Memory B cell (primary cell): ENCODE measurements around the gene MAP4K5.

ENCODE experiments used
- ATAC-seq: fragments of 150-1000 bp; cut with Tn5 transposase; 2 replicates; pipeline ENCODE4 v1.10.0; 2021; ENCODE audit warnings: low read depth, mild to moderate bottlenecking, moderate library complexity
- DNase-seq, 2 donors: peaks; one replicate each; pipeline ENCODE4 v3.0.0; 2022; ENCODE audit warnings: low spot score in 2 of 2
- H3K27ac Mint-ChIP-seq: one replicate; pipeline ENCODE4 v1.8.0; 2022; ENCODE audit warnings: mild to moderate bottlenecking, moderate library complexity, mixed read lengths
- H3K27me3 Mint-ChIP-seq: one replicate; pipeline ENCODE4 v1.8.0; 2022; ENCODE audit warnings: mixed read lengths
- H3K36me3 Mint-ChIP-seq: one replicate; pipeline ENCODE4 v1.8.0; 2022; ENCODE audit warnings: mild to moderate bottlenecking, mixed read lengths
- H3K4me1 Mint-ChIP-seq: one replicate; pipeline ENCODE4 v1.8.0; 2022; ENCODE audit warnings: mixed read lengths
- H3K4me3 Mint-ChIP-seq: one replicate; pipeline ENCODE4 v1.8.0; 2022; ENCODE audit warnings: mild to moderate bottlenecking, moderate library complexity, mixed read lengths
- H3K9me3 Mint-ChIP-seq: one replicate; pipeline ENCODE4 v1.8.0; 2022; ENCODE audit warnings: mixed read lengths

The MAP4K5 gene

DNA sequence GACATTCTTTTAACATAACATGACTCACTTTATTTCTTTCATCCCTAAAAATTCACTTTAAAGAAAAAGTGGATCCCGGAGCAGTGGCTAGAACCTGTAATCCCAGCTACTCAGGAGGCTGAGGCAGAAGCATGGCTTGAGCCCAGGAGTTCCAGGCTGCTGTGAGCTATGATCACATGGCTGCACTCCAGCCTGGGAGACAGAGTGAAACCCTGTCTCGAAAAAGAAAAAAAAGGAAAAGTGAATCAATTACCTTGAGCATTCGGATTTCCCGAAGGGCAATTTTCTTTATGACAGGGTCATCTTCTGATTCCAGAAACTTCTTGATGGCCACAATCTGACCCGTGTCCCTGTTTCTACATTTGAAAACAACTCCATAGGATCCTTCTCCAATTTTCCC is 136.9 kb downstream of the MAP4K5 start:
- ATAC-seq (no peak), DNase-seq (no peak)
- no peaks in the 10 kb centered on the region for H3K9me3 Mint-ChIP-seq
- no peak overlapping the region for H3K27ac Mint-ChIP-seq
- peaks cover 15% of the 10 kb centered on the region for H3K4me1 Mint-ChIP-seq
- peaks cover 2% of the 10 kb centered on the region for H3K27me3 Mint-ChIP-seq
- no peak overlapping the region for H3K4me3 Mint-ChIP-seq
- peaks cover 2% of the 10 kb centered on the region for H3K36me3 Mint-ChIP-seq

GRCh38 chr14:50394713-50395112 is 137.7 kb downstream of the MAP4K5 start:
- H3K4me3 Mint-ChIP-seq, result no peak overlapping the region

DNA sequence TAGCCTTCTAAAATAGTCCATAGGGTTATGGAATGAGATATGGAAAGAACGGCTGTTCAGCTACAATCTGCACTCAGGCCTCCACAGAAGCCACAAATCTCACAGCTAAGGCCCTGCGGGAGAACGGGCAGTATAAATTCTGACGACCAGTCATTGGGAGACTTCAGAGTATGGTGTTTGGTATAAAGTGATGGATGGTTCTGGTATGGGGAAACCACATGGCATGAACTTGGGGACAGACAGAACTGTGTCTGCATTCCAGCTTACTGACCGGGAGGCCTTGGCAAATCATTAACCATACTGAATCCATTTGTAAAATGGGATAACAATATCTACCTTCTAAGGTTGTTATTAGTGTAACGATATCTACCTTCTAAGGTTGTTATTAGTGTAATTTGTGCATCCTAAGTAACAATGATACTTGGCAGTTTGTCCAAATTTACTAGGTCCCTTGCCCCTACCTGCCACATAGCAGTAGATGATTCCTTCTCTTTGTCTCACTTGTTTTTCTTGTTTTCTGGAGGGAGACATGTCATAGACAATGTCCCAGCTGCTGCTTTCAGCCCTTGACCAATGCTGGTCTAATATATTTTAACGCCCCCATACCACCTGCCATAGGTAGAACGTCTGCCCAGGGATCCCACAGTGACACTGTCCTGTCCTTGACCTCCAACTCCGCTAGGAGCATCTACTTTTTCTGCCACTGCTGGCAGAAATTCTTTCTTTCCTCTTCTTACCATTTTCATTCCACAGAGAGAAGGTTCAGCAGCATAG is 142.5 kb downstream of the MAP4K5 start:
- no peak overlapping the region for H3K4me3 Mint-ChIP-seq

More at GRCh38 chr14:50394713-50395112, 137.7 kb downstream of the MAP4K5 start:
- no peaks in the 10 kb centered on the region for H3K9me3 Mint-ChIP-seq
- no peak overlapping the region for H3K27ac Mint-ChIP-seq
- peaks cover 2% of the 10 kb centered on the region for H3K27me3 Mint-ChIP-seq
- ATAC-seq (no peak), DNase-seq (no peak)
- H3K4me1 Mint-ChIP-seq, result peaks cover 15% of the 10 kb centered on the region
- H3K36me3 Mint-ChIP-seq, result peaks cover 2% of the 10 kb centered on the region

GRCh38 chr14:50388256-50388931 is 144.0 kb downstream of the MAP4K5 start:
- Mint-ChIP-seq H3K4me1 (no peaks in the 10 kb centered on the region), H3K36me3 (no peaks in the 10 kb centered on the region), H3K9me3 (no peaks in the 10 kb centered on the region), H3K4me3 (no peak overlapping the region), H3K27me3 (no peaks in the 10 kb centered on the region), H3K27ac (no peak overlapping the region)
- ATAC-seq (no peak), DNase-seq (no peak)

More for the DNA sequence above, 142.5 kb downstream of the MAP4K5 start:
- Mint-ChIP-seq H3K9me3 (no peaks in the 10 kb centered on the region), H3K27me3 (no peaks in the 10 kb centered on the region), H3K4me1 (peaks cover 5% of the 10 kb centered on the region), H3K36me3 (no peaks in the 10 kb centered on the region), H3K27ac (no peak overlapping the region)
- ATAC-seq, result no peak
- DNase-seq, result no peak

- DNase-seq (no peak), ATAC-seq (no peak)
- no peaks in the 10 kb centered on the region for H3K36me3 Mint-ChIP-seq
- H3K27ac Mint-ChIP-seq, result no peak overlapping the region
- H3K27me3 Mint-ChIP-seq, result no peaks in the 10 kb centered on the region
- H3K4me1 Mint-ChIP-seq, result peaks cover under 1% of the 10 kb centered on the region
- no peaks in the 10 kb centered on the region for H3K9me3 Mint-ChIP-seq
- no peak overlapping the region for H3K4me3 Mint-ChIP-seq
These were observed 144.8 kb downstream of the MAP4K5 start for GRCh38 chr14:50387548-50387947.

DNA sequence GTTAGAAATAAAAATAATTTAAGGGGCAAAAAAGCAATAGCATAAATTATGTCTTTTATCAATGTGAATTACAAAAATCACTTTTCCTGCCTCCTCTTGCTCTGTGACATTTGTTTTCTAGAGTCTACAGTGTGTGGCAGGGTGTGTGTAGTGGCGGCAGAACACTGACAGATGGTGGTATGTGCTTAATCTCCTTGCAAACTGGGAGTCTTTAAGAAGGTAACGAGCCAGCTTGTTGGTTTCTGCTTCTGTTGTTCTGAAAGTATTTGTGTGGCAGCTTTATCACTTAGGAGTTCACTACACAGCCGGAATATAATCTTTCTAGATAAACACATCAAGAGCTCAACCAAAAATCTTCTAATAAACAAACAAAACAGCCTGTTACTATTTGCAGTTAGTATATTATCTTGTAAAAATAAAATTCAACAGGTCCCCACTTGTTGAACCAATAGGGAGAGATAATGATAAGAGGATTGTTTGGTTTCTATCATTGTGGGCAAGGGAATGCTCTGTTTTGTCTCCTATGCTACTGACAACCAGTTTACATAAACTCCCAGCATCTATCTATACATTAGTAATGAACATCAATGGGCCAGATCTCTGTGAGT is 148.6 kb downstream of the MAP4K5 start:
- Mint-ChIP-seq H3K36me3 (no peaks in the 10 kb centered on the region), H3K9me3 (peaks cover 1% of the 10 kb centered on the region), H3K27me3 (no peaks in the 10 kb centered on the region), H3K4me1 (peaks cover 2% of the 10 kb centered on the region), H3K4me3 (no peak overlapping the region), H3K27ac (no peak overlapping the region)
- no peak for ATAC-seq
- no peak for DNase-seq

DNA sequence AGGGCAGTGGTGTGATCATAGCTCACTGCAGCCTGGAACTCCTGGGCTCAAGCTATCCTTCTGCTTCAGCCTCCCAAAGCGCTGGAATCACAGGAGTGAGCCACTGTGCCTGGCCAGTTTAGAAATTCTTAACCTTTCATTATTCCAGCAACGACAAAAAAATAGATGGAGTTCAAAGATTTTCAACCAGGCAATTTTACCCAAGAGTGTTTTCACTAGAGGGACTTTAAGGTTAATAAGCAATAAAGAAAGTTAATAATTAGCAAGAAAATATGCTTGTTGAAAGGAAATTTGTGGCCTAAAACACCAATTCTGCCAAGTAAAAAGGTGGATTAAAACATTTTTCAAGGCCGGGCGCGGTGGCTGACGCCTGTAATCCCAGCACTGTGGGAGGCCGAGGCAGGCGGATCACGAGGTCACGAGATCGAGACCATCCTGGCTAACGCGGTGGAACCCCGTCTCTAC is 150.5 kb downstream of the MAP4K5 start:
- H3K27me3 Mint-ChIP-seq, result no peaks in the 10 kb centered on the region
- DNase-seq (no peak), ATAC-seq (no peak)
- peaks cover 1% of the 10 kb centered on the region for H3K9me3 Mint-ChIP-seq
- H3K36me3 Mint-ChIP-seq, result no peaks in the 10 kb centered on the region
- no peak overlapping the region for H3K4me3 Mint-ChIP-seq
- H3K27ac Mint-ChIP-seq, result no peak overlapping the region
- peaks cover 7% of the 10 kb centered on the region for H3K4me1 Mint-ChIP-seq

DNA sequence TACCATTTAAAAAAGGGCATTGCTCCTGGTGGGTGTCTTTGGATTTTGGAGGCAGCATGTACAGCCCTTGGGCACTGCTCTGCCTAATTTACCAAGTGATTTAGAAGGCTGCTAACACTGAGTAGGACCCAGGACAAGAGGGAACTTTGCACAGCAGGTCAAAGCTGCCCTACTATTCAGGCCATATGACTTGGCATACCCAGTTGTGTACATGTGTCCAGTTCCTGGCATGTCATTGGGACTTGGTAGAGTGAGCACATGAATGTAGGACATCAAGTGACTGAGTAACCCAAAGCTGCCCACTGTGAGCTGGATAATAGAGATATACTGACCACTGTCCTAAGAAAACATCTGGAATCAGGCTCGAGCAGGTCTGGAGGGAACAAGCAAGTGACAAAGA is 151.4 kb downstream of the MAP4K5 start:
- Mint-ChIP-seq H3K36me3 (no peaks in the 10 kb centered on the region), H3K27me3 (no peaks in the 10 kb centered on the region), H3K9me3 (peaks cover 1% of the 10 kb centered on the region), H3K27ac (no peak overlapping the region), H3K4me3 (no peak overlapping the region), H3K4me1 (peaks cover 10% of the 10 kb centered on the region)
- no peak for DNase-seq
- ATAC-seq, result no peak

DNA sequence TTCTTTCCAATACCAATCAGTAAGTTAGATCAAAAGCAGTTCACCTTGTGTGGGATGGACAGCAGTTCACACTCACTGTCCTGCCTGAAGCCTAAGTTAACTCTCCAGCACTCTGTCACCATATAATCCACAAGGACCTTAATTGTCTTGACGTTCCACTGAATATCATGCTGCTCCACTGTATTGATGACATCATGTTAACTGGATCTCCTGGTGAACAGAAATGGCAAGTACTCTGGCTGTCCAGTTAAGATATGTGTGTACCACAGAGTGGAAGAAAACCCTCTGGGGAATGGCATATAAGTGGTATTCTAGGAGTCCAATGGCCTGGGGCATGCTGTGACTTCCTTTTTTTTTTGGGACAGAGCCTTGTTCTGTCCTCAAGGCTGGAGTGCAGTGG is 151.9 kb downstream of the MAP4K5 start:
- Mint-ChIP-seq H3K27me3 (no peaks in the 10 kb centered on the region), H3K36me3 (no peaks in the 10 kb centered on the region), H3K4me1 (peaks cover 10% of the 10 kb centered on the region)

GRCh38 chr14:50379563-50379962 is 152.8 kb downstream of the MAP4K5 start:
- Mint-ChIP-seq H3K4me1 (peaks cover 10% of the 10 kb centered on the region), H3K9me3 (peaks cover 1% of the 10 kb centered on the region)
- ATAC-seq, result no peak

More for the DNA sequence above, 151.9 kb downstream of the MAP4K5 start:
- Mint-ChIP-seq H3K9me3 (peaks cover 1% of the 10 kb centered on the region), H3K4me3 (no peak overlapping the region), H3K27ac (no peak overlapping the region)
- DNase-seq (no peak), ATAC-seq (no peak)

GRCh38 chr14:50377550-50378085 is 154.8 kb downstream of the MAP4K5 start:
- no peak for ATAC-seq
- Mint-ChIP-seq H3K27me3 (no peaks in the 10 kb centered on the region), H3K36me3 (no peaks in the 10 kb centered on the region), H3K4me1 (peaks cover 10% of the 10 kb centered on the region), H3K9me3 (peaks cover 1% of the 10 kb centered on the region), H3K4me3 (no peak overlapping the region), H3K27ac (no peak overlapping the region)
- no peak for DNase-seq

More at GRCh38 chr14:50379563-50379962, 152.8 kb downstream of the MAP4K5 start:
- H3K36me3 Mint-ChIP-seq, result no peaks in the 10 kb centered on the region
- no peak overlapping the region for H3K4me3 Mint-ChIP-seq
- no peak for DNase-seq
- H3K27me3 Mint-ChIP-seq, result no peaks in the 10 kb centered on the region
- no peak overlapping the region for H3K27ac Mint-ChIP-seq

DNA sequence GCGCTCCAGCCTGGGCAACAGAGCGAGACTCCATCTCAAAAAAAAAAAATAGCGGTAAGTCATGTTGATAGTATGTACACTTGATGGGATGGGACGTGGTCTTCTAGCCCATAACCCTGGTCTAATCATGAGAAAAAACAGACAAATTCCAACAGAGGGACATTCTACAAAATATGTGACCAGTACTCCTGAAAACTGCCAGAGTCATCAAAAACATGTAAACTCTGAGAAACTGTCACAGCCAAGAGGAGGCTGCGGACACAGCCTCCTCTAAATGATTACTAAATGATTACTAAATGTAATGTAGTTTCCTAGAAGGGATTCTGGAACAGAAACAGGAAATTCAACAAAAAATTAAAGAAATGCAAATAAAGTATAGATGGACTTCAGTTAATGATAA is 156.6 kb downstream of the MAP4K5 start:
- Mint-ChIP-seq H3K4me3 (no peak overlapping the region), H3K27ac (no peak overlapping the region), H3K27me3 (no peaks in the 10 kb centered on the region), H3K36me3 (no peaks in the 10 kb centered on the region), H3K4me1 (peaks cover 8% of the 10 kb centered on the region), H3K9me3 (no peaks in the 10 kb centered on the region)
- no peak for DNase-seq
- no peak for ATAC-seq

DNA sequence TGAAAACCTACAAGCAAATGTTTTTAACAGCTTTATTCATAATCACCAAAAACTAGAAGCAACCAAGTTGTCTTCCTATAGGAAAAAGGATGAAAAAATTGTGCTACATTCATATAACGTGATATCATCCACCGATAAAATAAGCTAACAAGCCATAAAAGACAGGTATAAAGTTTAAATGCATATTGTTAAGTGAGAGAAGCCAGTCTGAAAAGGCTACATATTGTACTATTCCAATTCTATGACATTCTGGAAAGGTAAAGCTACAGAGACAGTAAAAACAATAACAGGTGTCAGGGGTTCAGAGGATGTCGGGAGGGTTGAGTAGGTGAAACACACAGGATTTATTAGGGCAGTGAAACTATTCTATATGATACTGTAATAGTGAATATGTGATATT is 158.4 kb downstream of the MAP4K5 start:
- Mint-ChIP-seq H3K4me3 (no peak overlapping the region), H3K9me3 (peaks cover 1% of the 10 kb centered on the region), H3K27ac (no peak overlapping the region), H3K4me1 (peaks cover 8% of the 10 kb centered on the region), H3K27me3 (no peaks in the 10 kb centered on the region), H3K36me3 (no peaks in the 10 kb centered on the region)
- DNase-seq (no peak), ATAC-seq (no peak)

- no peak overlapping the region for H3K27ac Mint-ChIP-seq
- no peaks in the 10 kb centered on the region for H3K36me3 Mint-ChIP-seq
- ATAC-seq (no peak), DNase-seq (no peak)
- H3K4me3 Mint-ChIP-seq, result no peak overlapping the region
- H3K9me3 Mint-ChIP-seq, result peaks cover 1% of the 10 kb centered on the region
- H3K27me3 Mint-ChIP-seq, result no peaks in the 10 kb centered on the region
- peaks cover 8% of the 10 kb centered on the region for H3K4me1 Mint-ChIP-seq
These were observed 160.8 kb downstream of the MAP4K5 start for GRCh38 chr14:50371546-50371945.
